Measurements from ENCODE around the gene FKBP15.

- TF ChIP-seq YY1 (IDR thresholded peaks at IDR 0.05; ENCODE audit: low read depth, low read length) (no peak), BCL11A (IDR thresholded peaks at IDR 0.05; ENCODE audit: low read depth in 2 of 2, low read length in 2 of 2) (no peak), CBX5 (IDR thresholded peaks at IDR 0.05; ENCODE audit: low read depth, low read length) (no peak), CTCF (IDR thresholded peaks at IDR 0.05; ENCODE audit: control extremely low read depth in 1 of 3, insufficient read depth in 1 of 3, low read depth in 1 of 3, low read length in 3 of 3) (no peak)
Observed at GRCh38 chr9:113223963-113224362, 2.9 kb upstream of the FKBP15 start.

All from H1 (cell line).